DMS79 treated with DMSO at 0.1 percent for 48 hours (cell line): ENCODE data around the gene PPTC7.
"Not testable (repeated sequence)": the region's sequence is repeated elsewhere in the genome, so short reads cannot be mapped to it uniquely, and the experiment has no call there.

Experiments
- DNase-seq: peaks from one replicate; lab custom pipeline; 2025; lab: John Stamatoyannopoulos, UW

Gene PPTC7

DNA sequence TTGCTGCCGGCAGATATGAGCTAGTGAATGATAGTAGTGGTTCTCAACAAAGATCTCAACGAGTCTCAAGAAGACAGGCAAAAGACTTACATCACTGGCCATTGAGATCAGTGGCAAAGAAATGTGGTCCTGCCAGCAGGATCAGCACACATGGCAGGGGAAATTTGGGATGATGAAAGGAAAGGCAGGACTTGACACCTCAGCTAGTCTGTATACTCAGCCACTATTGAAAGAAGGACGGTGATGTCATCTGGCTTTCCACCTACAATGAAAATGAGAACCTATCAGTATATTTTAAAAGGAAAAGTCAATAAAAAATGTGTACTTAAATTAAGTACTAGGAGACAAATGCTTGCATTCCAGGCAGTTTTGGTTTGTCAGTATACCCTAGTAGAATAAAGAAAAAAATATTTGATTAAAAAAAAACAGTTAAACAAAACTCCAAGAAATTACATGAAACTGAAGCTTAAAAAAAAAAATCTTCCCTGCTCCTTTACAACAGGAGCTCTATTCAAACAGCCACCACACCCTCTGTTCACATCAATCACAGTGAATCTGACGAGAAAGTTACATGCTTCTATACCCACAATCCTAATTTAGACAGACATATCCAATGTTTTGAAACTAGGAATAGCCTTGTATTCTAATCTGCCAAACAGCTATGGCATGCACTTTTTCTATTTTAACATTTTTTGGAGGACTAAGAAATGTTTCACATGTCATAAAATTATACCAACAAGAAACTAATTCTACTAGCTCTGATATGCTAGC is 46.1 kb downstream of the PPTC7 start:
- no peak for DNase-seq

DNA sequence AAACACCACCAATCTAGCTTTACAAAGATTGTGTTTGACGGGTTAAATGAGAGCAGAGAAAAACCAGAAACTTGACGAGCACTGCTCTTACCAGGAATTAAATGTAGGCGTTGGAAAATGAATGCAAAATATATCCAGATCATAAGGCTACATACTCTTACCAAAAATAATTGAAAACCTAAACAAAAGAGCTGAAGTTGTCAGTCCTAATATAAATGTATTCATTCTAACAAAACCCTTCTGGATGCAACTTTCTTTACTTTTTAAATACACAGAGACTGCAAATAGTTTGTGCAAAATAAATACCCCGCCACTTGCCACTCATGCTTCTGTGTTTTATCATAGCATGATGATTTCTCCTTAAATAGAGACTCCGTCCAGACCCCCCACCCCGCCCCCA is 48.3 kb downstream of the PPTC7 start:
- no peak for DNase-seq

DNA sequence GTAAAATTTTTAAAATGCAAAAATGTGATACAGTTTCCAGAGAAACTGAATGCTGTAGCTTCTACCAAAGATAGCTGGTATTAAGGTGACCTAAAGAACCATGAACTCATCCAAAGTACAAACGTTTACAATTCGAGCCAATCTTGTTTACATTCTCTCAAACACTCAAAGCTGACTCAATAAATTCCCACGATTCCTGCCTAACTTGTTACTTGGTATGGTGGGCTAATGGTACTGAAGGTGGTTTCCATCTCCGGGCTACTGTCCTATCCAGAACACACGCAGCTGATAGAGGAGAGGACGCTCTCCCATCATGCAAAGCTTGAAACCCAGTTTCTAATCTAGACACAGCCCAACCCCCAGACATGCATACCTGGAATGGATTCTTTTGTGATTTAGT is 49.5 kb downstream of the PPTC7 start:
- DNase-seq = no peak

DNA sequence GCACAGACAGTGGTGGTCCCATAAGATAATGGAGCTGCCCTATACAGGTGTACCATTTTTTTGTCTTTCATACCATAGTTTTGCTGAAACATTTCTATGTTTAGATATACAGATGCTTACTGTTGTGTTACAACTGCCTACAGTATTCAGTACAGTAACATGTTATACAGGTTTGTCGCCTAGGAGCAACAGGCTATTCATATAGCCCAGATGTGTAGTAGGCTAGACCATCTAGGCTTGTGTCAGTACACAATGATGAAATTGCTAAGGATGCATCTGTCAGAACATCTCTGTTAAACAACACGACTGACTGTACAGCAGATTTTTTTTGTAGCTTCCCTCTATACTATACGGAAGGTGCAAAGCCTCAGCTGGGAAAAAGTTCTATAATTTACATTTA is 50.5 kb downstream of the PPTC7 start:
- no peak for DNase-seq

- peak; percentile 59 for DNase-seq
These were observed 51.3 kb downstream of the PPTC7 start for GRCh38 chr12:110531741-110532333.

- peak; percentile 84 for DNase-seq
These were observed 52.6 kb downstream of the PPTC7 start for GRCh38 chr12:110530511-110530910.

DNA sequence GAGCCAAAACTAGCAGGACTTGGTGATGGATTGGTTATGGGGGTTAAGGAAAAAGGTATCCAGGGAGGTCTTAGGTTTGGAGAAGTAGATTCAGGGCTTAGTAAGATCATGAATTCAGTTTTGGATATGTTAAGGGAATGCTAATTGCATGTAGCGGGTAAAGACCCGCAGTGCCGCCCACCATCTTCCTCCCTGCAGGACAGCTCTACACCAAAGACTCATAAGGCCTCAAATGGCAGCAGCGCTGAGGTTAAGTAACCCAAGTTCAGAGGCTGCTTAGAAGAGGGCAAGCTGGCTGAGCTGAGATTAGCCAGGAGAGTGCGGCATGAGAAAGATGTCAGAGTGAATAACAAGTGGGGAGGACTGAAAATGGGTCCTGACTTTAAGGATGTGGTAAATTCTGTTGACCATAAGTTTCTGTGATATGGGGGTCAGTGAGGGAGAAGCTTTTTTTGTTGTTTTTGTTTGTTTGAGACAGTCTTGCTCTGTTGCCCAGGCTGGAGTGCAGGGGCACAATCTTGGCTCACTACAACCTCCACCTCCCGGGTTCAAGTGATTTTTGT is 54.8 kb downstream of the PPTC7 start:
- no peak for DNase-seq

GRCh38 chr12:110520876-110521712 is 62.0 kb downstream of the PPTC7 start:
- not testable (repeated sequence) for DNase-seq

DNA sequence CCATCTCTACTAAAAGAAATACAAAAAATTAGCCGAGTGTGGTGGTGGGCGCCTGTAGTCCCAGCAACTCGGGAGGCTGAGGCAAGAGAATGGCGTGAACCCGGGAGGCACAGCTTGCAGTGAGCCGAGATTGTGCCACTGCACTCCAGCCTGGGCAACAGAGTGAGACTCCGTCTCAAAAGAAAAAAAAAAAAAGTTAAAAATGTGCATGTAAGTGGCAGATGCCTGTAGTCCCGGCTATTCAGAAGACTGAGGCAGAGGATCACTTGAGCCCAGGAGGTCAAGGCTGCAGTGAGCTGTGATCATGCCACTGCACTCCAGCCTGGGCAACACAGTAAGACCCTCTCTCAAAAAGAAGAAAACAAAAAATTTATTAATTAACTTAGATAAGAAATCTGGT is 65.1 kb downstream of the PPTC7 start:
- not testable (repeated sequence) for DNase-seq

DNA sequence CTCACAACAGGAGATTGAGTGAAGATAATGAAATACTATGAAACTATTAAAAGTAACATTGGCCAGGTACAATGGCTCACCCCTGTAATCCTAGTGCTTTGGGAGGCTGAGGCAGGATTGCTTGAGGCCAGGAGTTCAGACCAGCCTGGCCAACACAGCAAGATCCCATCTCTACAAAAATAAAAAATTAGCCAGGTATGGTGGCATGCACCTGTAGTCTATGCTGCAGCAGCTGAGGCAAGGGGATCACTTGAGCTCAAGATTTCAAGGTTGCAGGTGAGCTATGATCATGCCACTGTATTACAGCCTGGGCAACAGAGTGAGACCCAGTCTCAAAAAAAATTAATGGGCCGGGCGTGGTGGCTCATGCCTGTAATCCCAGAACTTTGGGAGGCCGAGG is 66.1 kb downstream of the PPTC7 start:
- no peak for DNase-seq

DNA sequence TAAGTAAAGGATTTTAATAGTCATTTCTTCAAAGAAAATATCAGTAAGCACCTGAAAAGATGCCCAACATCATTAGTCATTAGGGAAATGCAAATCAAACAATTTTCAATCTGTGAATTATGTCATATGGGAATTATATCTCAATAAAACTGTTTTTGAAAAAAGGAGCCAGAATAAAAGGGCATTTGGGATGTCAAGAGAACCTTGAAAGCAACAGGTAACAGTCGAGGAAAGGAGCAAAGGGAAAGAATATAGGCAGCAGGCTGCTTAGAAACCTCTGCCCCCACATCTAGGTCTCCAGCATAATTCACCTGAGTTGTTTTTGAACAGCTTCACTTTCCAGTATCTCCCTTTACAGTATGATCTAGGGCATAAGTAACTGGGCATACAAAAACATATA is 68.8 kb downstream of the PPTC7 start:
- no peak for DNase-seq

DNA sequence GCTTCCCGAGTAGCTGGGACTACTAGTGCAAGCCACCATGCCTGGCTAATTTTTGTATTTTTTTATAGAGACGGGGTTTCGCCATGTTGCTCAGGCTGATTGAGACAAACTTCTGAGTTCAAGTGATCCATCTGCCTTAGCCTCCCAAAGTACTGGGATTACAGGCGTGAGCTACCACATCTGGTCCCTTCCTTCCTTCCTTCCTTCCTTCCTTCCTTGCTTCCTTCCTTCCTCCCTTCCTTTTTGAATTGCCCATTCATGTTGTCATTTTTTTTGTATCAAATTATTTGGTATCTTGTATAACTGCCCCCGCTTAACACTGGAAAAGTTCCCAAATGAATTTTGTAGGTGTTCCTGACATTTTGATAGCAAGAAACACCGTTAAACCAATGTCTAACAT is 69.3 kb downstream of the PPTC7 start:
- no peak for DNase-seq

DNA sequence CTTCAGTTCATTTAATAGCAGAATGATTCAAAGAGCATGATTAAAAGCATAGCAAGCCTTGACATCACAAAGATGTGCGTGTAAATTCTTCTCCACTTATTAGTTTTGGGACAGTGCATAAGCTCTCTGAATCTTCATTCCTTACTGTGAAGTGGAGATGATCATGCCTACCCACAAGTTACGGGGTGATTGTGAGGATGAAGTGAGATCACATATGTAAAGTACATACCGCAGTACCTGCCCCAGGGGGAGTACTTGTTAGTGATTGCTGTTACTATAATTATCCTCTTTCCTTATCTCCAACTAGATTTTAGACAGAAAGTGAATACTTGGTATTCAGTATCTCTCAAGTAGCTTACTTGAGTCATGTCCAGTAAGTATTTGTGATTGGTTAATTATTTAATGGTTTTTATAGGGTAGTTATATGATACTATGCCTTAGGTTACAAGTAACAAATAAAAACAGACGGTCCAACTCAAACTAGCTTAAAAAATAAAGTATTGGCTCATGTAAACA is 75.0 kb downstream of the PPTC7 start:
- DNase-seq = no peak

DNA sequence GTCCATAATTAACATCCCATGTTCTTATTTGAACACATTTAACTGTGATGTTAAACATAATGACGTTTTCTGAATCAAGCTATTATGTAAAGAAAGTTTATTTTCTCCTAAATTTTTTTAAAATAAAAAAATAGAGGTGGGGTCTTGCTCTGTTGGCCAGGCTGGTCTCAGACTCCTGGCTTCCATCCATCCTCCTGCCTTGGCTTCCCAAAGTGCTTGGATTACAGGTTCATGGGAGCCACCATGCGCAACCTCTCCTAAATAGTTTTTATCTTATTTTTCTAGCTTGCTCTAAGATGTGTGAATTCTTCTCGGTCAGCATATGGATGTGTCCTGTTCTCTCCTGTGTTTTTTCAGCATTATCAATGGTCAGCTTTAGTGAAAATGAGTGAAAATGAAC is 77.8 kb downstream of the PPTC7 start:
- DNase-seq = no peak

- DNase-seq = no peak
These were observed 79.7 kb downstream of the PPTC7 start for GRCh38 chr12:110503432-110503831.

DNA sequence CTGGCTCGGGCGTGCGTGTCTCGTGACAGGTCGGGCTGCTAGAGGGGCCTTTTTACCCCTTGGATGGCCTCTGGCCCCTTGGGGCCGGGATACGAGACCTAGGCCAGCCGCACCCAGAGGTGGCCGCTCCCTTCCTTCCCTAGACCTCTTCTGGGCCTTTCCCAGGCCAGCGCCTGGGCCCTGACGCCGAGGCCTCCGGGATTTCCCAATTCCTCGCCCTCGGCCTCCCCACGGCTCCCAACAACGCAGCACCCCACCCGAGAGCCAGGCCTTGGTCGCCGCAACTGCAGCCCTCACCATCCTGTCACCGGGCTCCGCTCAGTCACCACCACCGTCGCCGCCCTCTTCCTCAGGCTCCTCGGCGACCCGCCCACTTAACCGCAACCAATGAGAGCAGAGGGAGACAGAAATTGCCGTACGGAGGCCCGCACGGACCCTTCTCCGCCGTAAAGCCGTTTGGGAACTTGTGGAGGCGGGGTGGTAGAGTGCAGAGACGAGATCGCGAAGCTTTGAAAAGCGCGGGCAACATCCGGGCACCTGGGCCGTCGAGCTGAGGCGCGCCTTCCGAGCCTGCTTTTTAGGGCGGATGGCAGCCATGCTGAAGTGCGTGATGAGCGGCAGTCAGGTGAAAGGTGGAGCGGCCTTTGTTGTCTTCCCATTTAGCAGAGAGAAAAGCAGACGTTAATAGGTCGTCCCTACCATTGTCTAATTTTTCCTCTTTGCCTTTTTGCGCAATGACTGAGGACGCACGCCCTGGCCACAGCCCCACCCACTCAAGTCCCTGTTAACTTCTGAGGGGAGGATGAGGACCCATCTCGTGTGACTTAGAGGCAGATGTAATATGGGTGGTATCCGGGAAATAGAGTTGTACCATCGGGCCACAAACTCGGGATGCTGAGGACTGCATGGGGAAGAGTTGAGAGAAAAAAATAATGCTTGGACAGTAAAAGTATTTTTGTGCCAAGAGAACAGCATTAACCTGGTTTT is 81.1 kb downstream of the PPTC7 start, which contains the start of the genes RAD9B and VPS29:
RAD9B (plus strand) TSS at position 580 of the 987 bp plus-strand sequence; CDS start at position 587, 7 bp downstream.
VPS29 (minus strand) TSS at position 360 of the 987 bp plus-strand sequence; CDS start at position 300, 60 bp downstream.
- DNase-seq = peak; percentile 94

- peak; percentile 48 for DNase-seq
These were observed 81.7 kb downstream of the PPTC7 start for GRCh38 chr12:110501399-110501751.

- no peak for DNase-seq
These were observed 84.0 kb downstream of the PPTC7 start for GRCh38 chr12:110498984-110499706.
